ENCODE data around the gene ZNF346.

ZNF346 gene

DNA sequence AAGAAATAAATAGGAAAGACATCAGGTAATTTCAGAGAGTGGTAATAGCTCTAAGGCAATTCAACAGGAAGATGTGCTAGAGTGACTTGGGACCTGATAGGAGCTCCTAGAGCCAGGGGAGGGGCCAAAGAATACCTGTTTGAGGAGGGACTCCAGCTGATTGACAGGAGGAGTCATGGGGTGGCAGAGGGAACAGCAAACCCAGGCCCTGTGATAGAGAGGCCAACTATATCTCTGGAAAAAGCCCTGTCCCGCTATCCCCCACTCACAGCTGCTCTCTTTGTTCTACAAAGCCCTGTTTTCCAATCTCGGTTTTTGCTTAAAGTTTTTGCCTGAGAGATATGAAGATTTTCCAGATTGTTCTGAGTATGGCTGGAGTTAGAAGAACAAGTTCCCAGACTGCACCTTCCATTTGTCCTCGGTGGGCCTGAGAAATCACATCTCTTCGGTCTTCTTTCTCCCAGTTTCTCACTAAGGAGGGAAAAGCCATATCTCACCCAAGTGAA, 102.0 kb downstream of the ZNF346 start:
- DNase-seq, result no peak

GRCh38 chr5:177126771-177127170, 104.3 kb downstream of the ZNF346 start:
- DNase-seq, result no peak

- DNase-seq, result no peak
Measured at GRCh38 chr5:177128551-177128981, 106.1 kb downstream of the ZNF346 start.

- no peak for DNase-seq
Measured at GRCh38 chr5:177130211-177131018, 107.9 kb downstream of the ZNF346 start.
